ENCODE data around the gene SMIM3. TPM values are rescaled to one million over a fixed set of nuclear protein-coding genes. Genes with fewer than 3 reads are reported as not detected.
"Not testable (repeated sequence)": the region's sequence is repeated elsewhere in the genome, so short reads cannot be mapped to it uniquely, and the experiment has no call there.

SMIM3 gene
- total RNA-seq, 1 donor from 2014 or later, result 13.5 TPM

- DNase-seq, result not testable (repeated sequence)
Observed at GRCh38 chr5:150793423-150793888, 14.9 kb downstream of the SMIM3 start.

GRCh38 chr5:150794927-150795326 lies 16.4 kb downstream of the SMIM3 start:
- DNase-seq, result no peak

- DNase-seq, result no peak
Observed at GRCh38 chr5:150797384-150797783, 18.8 kb downstream of the SMIM3 start.

GRCh38 chr5:150801117-150801927 lies 22.8 kb downstream of the SMIM3 start:
- DNase-seq, result peak; percentile 63

- no peak for DNase-seq
Observed at GRCh38 chr5:150804388-150804787, 25.8 kb downstream of the SMIM3 start.

- no peak for DNase-seq
Observed at GRCh38 chr5:150809363-150809762, 30.8 kb downstream of the SMIM3 start.

- no peak for DNase-seq
Observed at GRCh38 chr5:150815010-150815409, 36.5 kb downstream of the SMIM3 start.

- DNase-seq, result no peak
Observed at GRCh38 chr5:150816946-150817345, 38.4 kb downstream of the SMIM3 start.

GRCh38 chr5:150829744-150830143 lies 51.2 kb downstream of the SMIM3 start:
- DNase-seq, result no peak

GRCh38 chr5:150831821-150832220 lies 53.3 kb downstream of the SMIM3 start:
- not testable (repeated sequence) for DNase-seq

GRCh38 chr5:150836064-150836463 lies 57.5 kb downstream of the SMIM3 start:
- no peak for DNase-seq

- no peak for DNase-seq
Observed at GRCh38 chr5:150836703-150837102, 58.1 kb downstream of the SMIM3 start.

- DNase-seq, result not testable (repeated sequence)
Observed at GRCh38 chr5:150845185-150845859, 66.8 kb downstream of the SMIM3 start.

- not testable (repeated sequence) for DNase-seq
Observed at GRCh38 chr5:150846308-150846653, 67.7 kb downstream of the SMIM3 start, which contains the start of gene IRGM. TSS of gene IRGM (plus strand) at chr5:150846521. CDS start at chr5:150848124, 1,603 bp downstream.

Other genes with a start within 250 kb of the SMIM3 start
- 3.9 TPM for gene SYNPO, start 138.1 kb upstream of the SMIM3 start, total RNA-seq
- gene MYOZ3, start 117.5 kb upstream of the SMIM3 start, total RNA-seq, result 3.1 TPM
- gene RBM22, start 77.7 kb upstream of the SMIM3 start, total RNA-seq, result 24.9 TPM
- gene DCTN4, start 19.7 kb upstream of the SMIM3 start, total RNA-seq, result 56.5 TPM
- gene IRGM, start 67.8 kb downstream of the SMIM3 start, total RNA-seq, result 0.39 TPM
- gene ZNF300, start 126.2 kb downstream of the SMIM3 start, total RNA-seq, result 13.0 TPM
- 31.1 TPM for gene GPX3, start 241.8 kb downstream of the SMIM3 start, total RNA-seq